ENCODE data around the gene ADGRD1.
"Not testable (repeated sequence)": the region's sequence is repeated elsewhere in the genome, so short reads cannot be mapped to it uniquely, and the experiment has no call there.

ADGRD1 gene

DNA sequence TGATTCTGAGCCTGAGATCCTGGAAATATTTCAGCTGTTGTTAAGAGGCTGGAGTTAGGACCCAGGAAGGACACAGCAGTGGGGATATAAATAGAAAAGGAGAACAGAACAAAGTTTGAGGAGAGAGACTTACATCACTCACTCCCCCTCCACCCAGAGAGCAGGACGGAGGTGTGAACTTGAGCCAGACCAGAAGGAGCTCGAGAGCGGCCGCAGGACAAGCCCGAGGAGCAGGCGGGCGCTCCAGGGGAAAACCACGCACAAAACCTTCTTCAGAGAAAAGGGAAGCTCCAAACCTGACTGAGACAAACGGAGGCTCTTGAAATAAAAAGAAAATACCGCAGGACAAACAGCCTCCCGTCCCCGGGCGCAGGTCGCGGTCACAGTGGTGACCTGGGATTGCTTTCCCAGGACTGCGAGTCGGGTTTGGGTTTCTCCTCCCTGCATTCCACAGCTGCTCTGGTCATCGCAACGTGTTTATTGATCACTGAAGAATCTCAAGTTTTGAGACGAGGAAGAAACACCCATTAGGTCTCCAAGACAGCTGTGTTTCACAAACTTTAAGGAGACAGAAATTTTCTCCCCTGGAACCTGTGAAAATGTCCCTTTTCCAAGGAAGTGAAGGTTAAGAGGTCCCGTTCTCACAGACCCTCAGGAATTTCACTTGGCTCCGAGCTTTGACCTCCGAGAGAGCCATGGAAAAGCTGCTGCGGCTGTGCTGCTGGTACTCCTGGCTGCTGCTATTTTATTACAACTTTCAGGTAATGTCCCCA, at the start of gene ADGRD1:
ADGRD1 (plus strand) TSS at position 137 of the 773 bp plus-strand sequence; CDS start at position 696, 559 bp downstream.
- Histone ChIP-seq H3K9me3 (ENCODE audit: control insufficient read depth, low read length) (no peaks in the 10 kb centered on the region), H3K9ac (ENCODE audit: low read length) (peak within 1 kb of the TSS; percentile 81), H3K36me3 (ENCODE audit: control insufficient read depth, insufficient read depth, low read length, severe bottlenecking) (no peaks in the 10 kb centered on the region), H3K4me1 (ENCODE audit: control insufficient read depth, insufficient read depth, low read length) (peaks cover 18% of the 10 kb centered on the region), H3K27me3 (replicated peaks; ENCODE audit: control insufficient read depth, insufficient read depth, low read length) (no peaks in the 10 kb centered on the region), H3K4me3 (ENCODE audit: low read length) (peak within 1 kb of the TSS; percentile 84)
- DNase-seq (ENCODE audit: low read depth): peak; percentile 2

DNA sequence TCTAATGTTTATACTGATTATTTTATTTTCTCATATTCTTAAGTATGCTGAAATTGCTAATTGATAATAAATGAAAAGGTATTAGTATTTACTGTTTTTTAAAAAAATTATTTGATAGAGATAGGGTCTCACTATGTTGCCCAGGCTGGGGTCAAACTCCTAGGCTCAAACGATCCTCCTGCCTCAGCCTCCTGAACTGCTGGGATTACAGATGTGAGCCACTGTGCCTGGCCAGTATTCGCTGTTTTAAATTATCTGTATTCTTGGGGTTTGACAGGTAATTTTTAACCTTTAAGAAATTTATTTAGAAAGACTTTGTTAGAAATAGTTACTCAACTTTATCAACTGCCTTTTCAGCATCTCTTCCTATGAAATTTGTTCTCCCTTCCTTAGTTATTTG, 49.6 kb upstream of the ADGRD1 start:
- DNase-seq (ENCODE audit: low read depth): no peak
- Histone ChIP-seq H3K36me3 (ENCODE audit: control insufficient read depth, insufficient read depth, low read length, severe bottlenecking) (no peaks in the 10 kb centered on the region), H3K4me1 (ENCODE audit: control insufficient read depth, insufficient read depth, low read length) (no peaks in the 10 kb centered on the region), H3K4me3 (ENCODE audit: low read length) (no peak overlapping the region), H3K9ac (ENCODE audit: low read length) (no peak overlapping the region), H3K27me3 (replicated peaks; ENCODE audit: control insufficient read depth, insufficient read depth, low read length) (peaks cover 4% of the 10 kb centered on the region), H3K9me3 (ENCODE audit: control insufficient read depth, low read length) (no peaks in the 10 kb centered on the region)

DNA sequence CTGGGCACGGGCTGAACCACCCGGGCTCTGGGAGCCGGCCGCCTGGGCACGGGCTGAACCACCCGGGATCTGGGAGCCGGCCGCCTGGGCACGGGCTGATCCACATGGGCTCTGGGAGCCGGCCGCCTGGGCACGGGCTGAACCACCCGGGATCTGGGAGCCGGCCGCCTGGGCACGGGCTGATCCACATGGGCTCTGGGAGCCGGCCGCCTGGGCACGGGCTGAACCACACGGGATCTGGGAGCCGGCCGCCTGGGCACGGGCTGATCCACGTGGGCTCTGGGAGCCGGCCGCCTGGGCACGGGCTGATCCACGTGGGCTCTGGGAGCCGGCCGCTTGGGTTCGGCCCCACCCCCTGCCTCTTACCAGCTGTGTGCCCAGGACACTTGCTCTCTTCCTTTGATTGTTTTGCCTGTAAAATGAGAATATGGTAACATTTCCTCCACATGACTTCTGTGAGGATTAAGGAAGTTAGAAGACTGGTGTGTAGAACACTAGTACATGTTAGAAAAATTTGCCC, 48.7 kb upstream of the ADGRD1 start:
- DNase-seq (ENCODE audit: low read depth); H3K27me3 ChIP-seq (replicated peaks; ENCODE audit: control insufficient read depth, insufficient read depth, low read length); H3K4me3 ChIP-seq (ENCODE audit: low read length); H3K36me3 ChIP-seq (ENCODE audit: control insufficient read depth, insufficient read depth, low read length, severe bottlenecking); H3K9ac ChIP-seq (ENCODE audit: low read length); H3K4me1 ChIP-seq (ENCODE audit: control insufficient read depth, insufficient read depth, low read length); H3K9me3 ChIP-seq (ENCODE audit: control insufficient read depth, low read length): not testable (repeated sequence)

- no peaks in the 10 kb centered on the region for H3K4me1 ChIP-seq (ENCODE audit: control insufficient read depth, insufficient read depth, low read length)
- peaks cover 4% of the 10 kb centered on the region for H3K27me3 ChIP-seq (replicated peaks; ENCODE audit: control insufficient read depth, insufficient read depth, low read length)
- peaks cover 19% of the 10 kb centered on the region for H3K9me3 ChIP-seq (ENCODE audit: control insufficient read depth, low read length)
- DNase-seq (ENCODE audit: low read depth): no peak
- H3K4me3 ChIP-seq (ENCODE audit: low read length): no peak overlapping the region
- no peak overlapping the region for H3K9ac ChIP-seq (ENCODE audit: low read length)
- H3K36me3 ChIP-seq (ENCODE audit: control insufficient read depth, insufficient read depth, low read length, severe bottlenecking): no peaks in the 10 kb centered on the region
Observed at GRCh38 chr12:130909111-130909510, 44.6 kb upstream of the ADGRD1 start.

DNA sequence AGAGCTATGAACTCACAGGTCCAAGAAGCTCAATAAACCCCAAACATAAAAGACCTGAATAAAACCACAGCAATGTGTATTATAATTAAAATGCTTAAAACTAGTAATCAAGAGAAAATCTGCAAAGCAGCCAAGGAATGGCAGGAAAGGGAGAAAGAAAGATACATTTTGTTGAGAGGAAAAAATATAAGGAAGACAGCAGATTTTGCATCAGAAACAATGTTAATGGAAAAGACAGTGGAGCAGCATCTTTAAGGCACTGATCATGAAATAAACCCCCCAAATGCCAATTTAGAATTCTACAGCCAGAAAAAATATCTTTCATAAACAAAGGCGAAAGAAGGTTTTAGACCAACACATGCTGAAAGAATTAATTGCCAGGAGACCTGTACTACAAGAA, 42.5 kb upstream of the ADGRD1 start:
- H3K4me3 ChIP-seq (ENCODE audit: low read length): no peak overlapping the region
- H3K9me3 ChIP-seq (ENCODE audit: control insufficient read depth, low read length): peaks cover 19% of the 10 kb centered on the region
- H3K4me1 ChIP-seq (ENCODE audit: control insufficient read depth, insufficient read depth, low read length): peaks cover 2% of the 10 kb centered on the region
- H3K36me3 ChIP-seq (ENCODE audit: control insufficient read depth, insufficient read depth, low read length, severe bottlenecking): no peaks in the 10 kb centered on the region
- no peak for DNase-seq (ENCODE audit: low read depth)
- H3K9ac ChIP-seq (ENCODE audit: low read length): no peak overlapping the region
- H3K27me3 ChIP-seq (replicated peaks; ENCODE audit: control insufficient read depth, insufficient read depth, low read length): no peaks in the 10 kb centered on the region

GRCh38 chr12:130911933-130912332, 41.8 kb upstream of the ADGRD1 start:
- H3K36me3 ChIP-seq (ENCODE audit: control insufficient read depth, insufficient read depth, low read length, severe bottlenecking): no peaks in the 10 kb centered on the region
- no peak overlapping the region for H3K4me3 ChIP-seq (ENCODE audit: low read length)
- peaks cover 8% of the 10 kb centered on the region for H3K4me1 ChIP-seq (ENCODE audit: control insufficient read depth, insufficient read depth, low read length)
- H3K27me3 ChIP-seq (replicated peaks; ENCODE audit: control insufficient read depth, insufficient read depth, low read length): no peaks in the 10 kb centered on the region
- H3K9ac ChIP-seq (ENCODE audit: low read length): no peak overlapping the region
- peaks cover 19% of the 10 kb centered on the region for H3K9me3 ChIP-seq (ENCODE audit: control insufficient read depth, low read length)
- no peak for DNase-seq (ENCODE audit: low read depth)

DNA sequence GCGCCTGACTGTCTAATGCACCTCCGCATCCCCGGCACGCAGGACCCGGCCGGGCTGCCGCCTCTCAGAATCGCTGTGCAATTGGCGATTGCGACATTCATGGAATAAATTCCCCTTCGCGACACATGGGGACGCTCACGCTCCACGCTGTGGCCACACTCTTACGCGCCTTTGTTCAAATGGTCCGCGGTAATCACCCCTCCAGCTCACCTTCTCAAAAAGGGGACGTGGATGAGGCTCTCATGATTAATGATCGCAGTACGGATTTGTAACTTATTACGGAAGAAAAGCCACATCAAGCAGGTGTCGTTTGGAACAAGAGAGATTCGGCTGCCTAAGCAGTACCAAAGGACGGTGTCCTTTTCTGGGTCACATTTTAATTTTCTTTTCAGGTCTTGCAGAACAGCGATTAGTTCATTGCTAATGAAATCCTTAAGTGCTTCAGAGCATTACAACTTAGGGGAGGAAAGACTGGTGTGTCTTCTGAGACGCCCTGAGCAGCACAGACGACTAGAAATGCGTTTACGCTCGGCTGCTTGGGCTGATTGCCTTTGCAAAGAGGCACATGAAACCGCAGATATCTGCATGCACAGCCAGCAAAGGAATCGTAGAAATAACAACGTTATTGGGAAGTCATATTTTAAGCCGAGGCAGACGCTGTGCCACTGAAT, 37.3 kb upstream of the ADGRD1 start:
- Histone ChIP-seq H3K9ac (ENCODE audit: low read length) (peak overlapping the region; percentile 27), H3K27me3 (replicated peaks; ENCODE audit: control insufficient read depth, insufficient read depth, low read length) (no peaks in the 10 kb centered on the region), H3K4me3 (ENCODE audit: low read length) (peak overlapping the region; percentile 66), H3K36me3 (ENCODE audit: control insufficient read depth, insufficient read depth, low read length, severe bottlenecking) (no peaks in the 10 kb centered on the region), H3K4me1 (ENCODE audit: control insufficient read depth, insufficient read depth, low read length) (peaks cover 22% of the 10 kb centered on the region), H3K9me3 (ENCODE audit: control insufficient read depth, low read length) (peaks cover 11% of the 10 kb centered on the region)
- peak; percentile 78 for DNase-seq (ENCODE audit: low read depth)

- Histone ChIP-seq H3K4me1 (ENCODE audit: control insufficient read depth, insufficient read depth, low read length) (peaks cover 31% of the 10 kb centered on the region), H3K9ac (ENCODE audit: low read length) (no peak overlapping the region), H3K4me3 (ENCODE audit: low read length) (no peak overlapping the region), H3K27me3 (replicated peaks; ENCODE audit: control insufficient read depth, insufficient read depth, low read length) (no peaks in the 10 kb centered on the region), H3K36me3 (ENCODE audit: control insufficient read depth, insufficient read depth, low read length, severe bottlenecking) (no peaks in the 10 kb centered on the region), H3K9me3 (ENCODE audit: control insufficient read depth, low read length) (no peaks in the 10 kb centered on the region)
- no peak for DNase-seq (ENCODE audit: low read depth)
Observed at GRCh38 chr12:130917607-130918006, 36.1 kb upstream of the ADGRD1 start.

GRCh38 chr12:130919086-130919485, 34.6 kb upstream of the ADGRD1 start:
- Histone ChIP-seq H3K4me1 (ENCODE audit: control insufficient read depth, insufficient read depth, low read length) (peaks cover 40% of the 10 kb centered on the region), H3K27me3 (replicated peaks; ENCODE audit: control insufficient read depth, insufficient read depth, low read length) (no peaks in the 10 kb centered on the region), H3K9ac (ENCODE audit: low read length) (no peak overlapping the region), H3K4me3 (ENCODE audit: low read length) (no peak overlapping the region), H3K9me3 (ENCODE audit: control insufficient read depth, low read length) (no peaks in the 10 kb centered on the region), H3K36me3 (ENCODE audit: control insufficient read depth, insufficient read depth, low read length, severe bottlenecking) (no peaks in the 10 kb centered on the region)
- DNase-seq (ENCODE audit: low read depth): no peak

DNA sequence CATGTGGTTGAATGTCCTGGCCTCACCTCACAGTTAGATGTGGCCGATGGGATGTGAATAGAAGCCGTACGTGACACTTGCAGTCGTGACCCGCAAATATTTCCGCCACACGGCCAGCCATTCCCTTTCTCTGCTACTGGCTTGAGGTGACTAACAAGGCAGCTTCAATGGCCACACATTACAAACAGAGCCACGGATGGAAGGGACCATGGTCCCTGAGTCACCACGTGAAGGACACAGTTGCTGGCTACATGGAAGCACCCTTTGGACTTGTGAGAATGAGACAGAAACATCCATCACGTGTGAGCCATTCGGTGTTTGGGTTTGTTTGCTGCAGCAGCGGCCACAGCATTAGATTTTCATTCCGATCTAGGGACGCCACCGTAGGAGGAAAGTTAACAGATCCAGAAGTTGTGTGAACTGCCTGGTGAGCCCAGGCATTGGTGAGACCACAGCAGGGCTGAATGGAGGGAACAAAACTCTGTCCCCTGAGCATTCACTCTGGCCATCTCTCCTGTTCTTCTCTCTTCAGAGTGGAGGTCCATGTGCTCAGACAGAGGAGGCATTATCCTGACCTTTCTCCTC, 33.5 kb upstream of the ADGRD1 start:
- H3K36me3 ChIP-seq (ENCODE audit: control insufficient read depth, insufficient read depth, low read length, severe bottlenecking): no peaks in the 10 kb centered on the region
- peak overlapping the region; percentile 40 for H3K9ac ChIP-seq (ENCODE audit: low read length)
- no peak for DNase-seq (ENCODE audit: low read depth)
- peak overlapping the region; percentile 25 for H3K4me3 ChIP-seq (ENCODE audit: low read length)
- H3K27me3 ChIP-seq (replicated peaks; ENCODE audit: control insufficient read depth, insufficient read depth, low read length): no peaks in the 10 kb centered on the region
- peaks cover 40% of the 10 kb centered on the region for H3K4me1 ChIP-seq (ENCODE audit: control insufficient read depth, insufficient read depth, low read length)
- H3K9me3 ChIP-seq (ENCODE audit: control insufficient read depth, low read length): no peaks in the 10 kb centered on the region

DNA sequence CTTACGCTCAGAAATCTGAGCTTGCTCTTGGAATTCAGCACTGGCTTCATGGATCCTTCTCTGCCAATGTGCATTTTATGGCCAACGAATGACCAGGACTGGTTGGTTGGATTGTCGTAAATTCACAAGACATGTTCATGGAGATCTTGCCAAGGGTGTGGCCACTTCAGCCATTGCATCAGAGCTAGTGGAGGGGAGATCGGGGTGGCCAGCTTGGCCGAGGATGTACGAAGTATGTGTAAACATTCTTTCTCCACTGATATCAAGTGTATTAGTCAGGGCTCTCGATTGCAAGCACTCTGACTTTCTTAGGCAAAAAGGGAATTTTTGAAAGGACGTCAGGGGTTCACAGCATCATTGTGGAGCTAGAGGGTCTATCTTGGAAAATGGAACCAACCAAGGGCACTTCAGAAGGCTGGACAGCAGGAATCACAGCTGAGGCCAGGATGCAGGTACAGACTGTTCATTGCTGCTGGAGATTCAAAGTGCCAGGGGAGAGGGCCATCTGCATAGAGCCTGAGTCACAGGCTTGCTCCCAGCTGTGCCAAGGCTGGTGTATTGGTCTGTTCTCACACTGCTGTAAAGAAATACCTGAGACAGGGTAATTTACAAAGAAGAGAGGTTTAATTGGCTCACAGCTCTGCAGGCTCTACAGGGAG, 32.9 kb upstream of the ADGRD1 start:
- no peaks in the 10 kb centered on the region for H3K27me3 ChIP-seq (replicated peaks; ENCODE audit: control insufficient read depth, insufficient read depth, low read length)
- H3K9ac ChIP-seq (ENCODE audit: low read length): peak overlapping the region; percentile 40
- peak overlapping the region; percentile 25 for H3K4me3 ChIP-seq (ENCODE audit: low read length)
- H3K36me3 ChIP-seq (ENCODE audit: control insufficient read depth, insufficient read depth, low read length, severe bottlenecking): no peaks in the 10 kb centered on the region
- peaks cover 40% of the 10 kb centered on the region for H3K4me1 ChIP-seq (ENCODE audit: control insufficient read depth, insufficient read depth, low read length)
- peak; percentile 9 for DNase-seq (ENCODE audit: low read depth)
- no peaks in the 10 kb centered on the region for H3K9me3 ChIP-seq (ENCODE audit: control insufficient read depth, low read length)
